ENCODE measurements around the gene MOB4. TPM values are rescaled to one million over a fixed set of nuclear protein-coding genes. Genes with fewer than 3 reads are reported as not detected.

MOB4 gene
- total and polyA plus RNA-seq, 10 of the 15 experiments (the other 5 are each of a cell fraction or from before 2014, with no cell fraction given) = 13.5 to 44.2 (median 32.4) TPM

DNA sequence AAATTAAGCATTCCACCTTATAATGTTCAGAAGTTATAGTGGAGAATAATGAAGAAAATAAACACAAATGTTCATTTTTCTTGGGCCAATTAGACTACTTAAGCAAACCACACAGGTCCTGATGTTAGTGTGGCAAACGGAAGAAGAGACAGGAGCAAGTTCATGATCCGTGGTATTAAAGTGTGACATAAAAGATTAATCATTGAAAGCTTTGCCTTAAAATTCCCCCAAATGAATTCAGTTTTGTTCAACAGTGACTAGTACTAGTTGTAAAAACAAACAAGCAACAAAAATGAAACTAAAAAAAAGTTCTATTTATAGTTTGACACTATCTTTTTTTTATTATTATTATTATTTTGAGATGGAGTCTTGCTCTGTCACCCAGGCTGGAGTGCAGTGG is 85.9 kb downstream of the MOB4 start:
- Histone ChIP-seq H4K20me1 (ENCODE audit: control insufficient read depth, insufficient read depth) (no peaks in the 10 kb centered on the region), H3K36me3 (ENCODE audit: control insufficient read depth in 2 of 2, insufficient read depth in 2 of 2, low read length in 1 of 2) (no peaks in the 10 kb centered on the region), H3K27ac (ENCODE audit: control insufficient read depth, insufficient read depth) (no peak overlapping the region), H3K4me2 (ENCODE audit: control insufficient read depth, insufficient read depth) (no peak overlapping the region), H3K9ac (ENCODE audit: control insufficient read depth, insufficient read depth, low read length) (no peak overlapping the region), H3K9me3 (replicated peaks; ENCODE audit: control insufficient read depth, insufficient read depth, low read length) (no peaks in the 10 kb centered on the region; the same call in 2 of the 3 replicates), H2AFZ (ENCODE audit: control insufficient read depth, low read depth, low read length) (no peak overlapping the region), H3K79me2 (ENCODE audit: control insufficient read depth, insufficient read depth, low read length) (no peaks in the 10 kb centered on the region), H3K4me1 (ENCODE audit: control insufficient read depth, insufficient read depth, low read length) (peaks cover 15% of the 10 kb centered on the region), H3K27me3 (replicated peaks in 1 of 2; ENCODE audit: control insufficient read depth in 2 of 2, insufficient read depth in 2 of 2, low read length in 1 of 2) (no peaks in the 10 kb centered on the region), H3K4me3 (no peak overlapping the region)
- WGBS (ENCODE audit: insufficient coverage, insufficient replicate concordance, low lambda C conversion rate, missing lambda C conversion rate) = 55% methylated on average over 2 of the region's 2 CpGs
- no peak for FAIRE-seq
- CTCF ChIA-PET = interaction anchor here (0.9 kb wide), 1 partner anchor 11 kb away, joined by 3 read pairs; no protein-coding TSS in a partner anchor
- intact Hi-C loops (cut with micrococcal nuclease; ENCODE audit: unreplicated experiment) (loop anchor here (5.0 kb wide), 2 partner anchors 104 to 106 kb away; partner anchors contain the start of genes HSPD1 and MARS2), in situ Hi-C loops (cut with MboI) (no loop called here)
- SMC1A ChIA-PET (ENCODE audit: uncharacterized antibody, unreplicated experiment) = interaction anchor here (0.6 to 1.7 kb wide), 11 partner anchors 9 to 202 kb away, joined by 3 to 4 read pairs (median 3); partner anchors contain the start of gene MARS2
- peak; percentile 11; the same call in 2 of the 3 replicates for ATAC-seq
- no peak for DNase-seq (ENCODE audit: low read depth, low spot score)
- no TSS peak for BruUV-seq (replicated peaks)
- TF ChIP-seq MTA2 (IDR thresholded peaks at IDR 0.05; ENCODE audit: low read depth) = 0 out of 2 replicates have a peak, but pooled peaks have one; percentile 29
- no peak for TF ChIP-seq EP300 (IDR thresholded peaks at IDR 0.05; ENCODE audit: borderline replicate concordance in 1 of 2, control insufficient read depth in 1 of 2, low read depth in 2 of 2, low read length in 2 of 2)
- POLR2A ChIA-PET = interaction anchor here (1.0 kb wide), 1 partner anchor 86 kb away, joined by 3 read pairs; the partner anchor contains the start of gene MOB4
- RAD21 ChIA-PET (ENCODE audit: unreplicated experiment) = interaction anchor here (1.0 to 1.5 kb wide), 2 partner anchors 85 to 105 kb away, joined by 4 to 5 read pairs; no protein-coding TSS in a partner anchor

Small RNAs within 50 kb of the gene (small RNA-seq; reads per million reads assigned to genes)
- gene AC020550.1 = not detected

Other genes starting within 250 kb of the MOB4 start
- gene ANKRD44, start 205.3 kb upstream of the MOB4 start, total RNA-seq (2014; rRNA removed) = 63.7 and 65.1 TPM in 2 replicates
- 62.5 and 68.9 TPM in 2 replicates for gene ANKRD44, start 205.3 kb upstream of the MOB4 start, total RNA-seq (2014; rRNA removed; fragmentation: Illumina TruSeq; extraction: Trizol)
- 93.8 and 96.3 TPM in 2 replicates for gene ANKRD44, start 205.3 kb upstream of the MOB4 start, total RNA-seq (2021)
- gene ANKRD44, start 205.3 kb upstream of the MOB4 start, polyA plus RNA-seq (2011; rRNA removed) = 96.4 and 99.1 TPM in 2 replicates
- gene ANKRD44, start 205.3 kb upstream of the MOB4 start, polyA plus RNA-seq (2014; fragmentation: Illumina TruSeq; extraction: Trizol) = 88.5 and 110 TPM in 2 replicates
- gene ANKRD44, start 205.3 kb upstream of the MOB4 start, polyA plus RNA-seq (2014; fragmentation: Nextera tagmentation; extraction: Ambion mirVana) = 10 to 100 TPM; 19.1 to 29.1 TPM
- gene ANKRD44, start 205.3 kb upstream of the MOB4 start, polyA plus RNA-seq (2014; rRNA removed) = 41.8 and 56.8 TPM in 2 replicates
- 10 to 100 TPM; 34.8 to 38.6 TPM for gene ANKRD44, start 205.3 kb upstream of the MOB4 start, polyA plus RNA-seq (2016; fragmentation: Nextera tagmentation; extraction: Ambion mirVana)
- 236 and 277 TPM in 2 replicates for gene SF3B1, start 81.0 kb upstream of the MOB4 start, total RNA-seq (2014; rRNA removed)
- gene SF3B1, start 81.0 kb upstream of the MOB4 start, total RNA-seq (2014; rRNA removed; fragmentation: Illumina TruSeq; extraction: Trizol) = 241 and 248 TPM in 2 replicates
- gene SF3B1, start 81.0 kb upstream of the MOB4 start, total RNA-seq (2021) = 262 and 263 TPM in 2 replicates
- 565 and 880 TPM in 2 replicates for gene SF3B1, start 81.0 kb upstream of the MOB4 start, polyA plus RNA-seq (2011; rRNA removed)
- 324 and 460 TPM in 2 replicates for gene SF3B1, start 81.0 kb upstream of the MOB4 start, polyA plus RNA-seq (2014; fragmentation: Illumina TruSeq; extraction: Trizol)
- gene SF3B1, start 81.0 kb upstream of the MOB4 start, polyA plus RNA-seq (2014; fragmentation: Nextera tagmentation; extraction: Ambion mirVana) = 100 to 1,000 TPM; 163 to 170 TPM
- 150 and 191 TPM in 2 replicates for gene SF3B1, start 81.0 kb upstream of the MOB4 start, polyA plus RNA-seq (2014; rRNA removed)
- 100 to 1,000 TPM; 232 to 246 TPM for gene SF3B1, start 81.0 kb upstream of the MOB4 start, polyA plus RNA-seq (2016; fragmentation: Nextera tagmentation; extraction: Ambion mirVana)
- gene COQ10B, start 62.5 kb upstream of the MOB4 start, total RNA-seq (2014; rRNA removed) = 14.5 and 17.3 TPM in 2 replicates
- gene COQ10B, start 62.5 kb upstream of the MOB4 start, total RNA-seq (2014; rRNA removed; fragmentation: Illumina TruSeq; extraction: Trizol) = 16.9 and 18.2 TPM in 2 replicates
- gene COQ10B, start 62.5 kb upstream of the MOB4 start, total RNA-seq (2021) = 9.9 and 10.3 TPM in 2 replicates
- gene COQ10B, start 62.5 kb upstream of the MOB4 start, polyA plus RNA-seq (2011; rRNA removed) = 3.6 and 4.5 TPM in 2 replicates
- 13.2 and 18.9 TPM in 2 replicates for gene COQ10B, start 62.5 kb upstream of the MOB4 start, polyA plus RNA-seq (2014; fragmentation: Illumina TruSeq; extraction: Trizol)
- gene COQ10B, start 62.5 kb upstream of the MOB4 start, polyA plus RNA-seq (2014; fragmentation: Nextera tagmentation; extraction: Ambion mirVana) = 10 to 100 TPM in 1 of 2 experiments, 1 to 10 TPM in 1; 7.7 to 13.1 TPM
- 7.3 and 8.3 TPM in 2 replicates for gene COQ10B, start 62.5 kb upstream of the MOB4 start, polyA plus RNA-seq (2014; rRNA removed)
- gene COQ10B, start 62.5 kb upstream of the MOB4 start, polyA plus RNA-seq (2016; fragmentation: Nextera tagmentation; extraction: Ambion mirVana) = 10 to 100 TPM; 21.8 to 23.2 TPM
- gene HSPD1, start 16.2 kb upstream of the MOB4 start, total RNA-seq (2014; rRNA removed) = 345 and 394 TPM in 2 replicates
- gene HSPD1, start 16.2 kb upstream of the MOB4 start, total RNA-seq (2014; rRNA removed; fragmentation: Illumina TruSeq; extraction: Trizol) = 701 and 730 TPM in 2 replicates
- 578 and 595 TPM in 2 replicates for gene HSPD1, start 16.2 kb upstream of the MOB4 start, total RNA-seq (2021)
- 529 and 804 TPM in 2 replicates for gene HSPD1, start 16.2 kb upstream of the MOB4 start, polyA plus RNA-seq (2011; rRNA removed)
- gene HSPD1, start 16.2 kb upstream of the MOB4 start, polyA plus RNA-seq (2014; fragmentation: Illumina TruSeq; extraction: Trizol) = 812 and 992 TPM in 2 replicates
- 100 to 1,000 TPM; 659 to 997 TPM for gene HSPD1, start 16.2 kb upstream of the MOB4 start, polyA plus RNA-seq (2014; fragmentation: Nextera tagmentation; extraction: Ambion mirVana)
- gene HSPD1, start 16.2 kb upstream of the MOB4 start, polyA plus RNA-seq (2014; rRNA removed) = 430 and 462 TPM in 2 replicates
- 1,000 to 10,000 TPM; 1,157 to 1,169 TPM for gene HSPD1, start 16.2 kb upstream of the MOB4 start, polyA plus RNA-seq (2016; fragmentation: Nextera tagmentation; extraction: Ambion mirVana)
- 210 and 211 TPM in 2 replicates for gene HSPE1, start 15.7 kb upstream of the MOB4 start, total RNA-seq (2014; rRNA removed)
- gene HSPE1, start 15.7 kb upstream of the MOB4 start, total RNA-seq (2014; rRNA removed; fragmentation: Illumina TruSeq; extraction: Trizol) = 421 and 442 TPM in 2 replicates
- 174 and 180 TPM in 2 replicates for gene HSPE1, start 15.7 kb upstream of the MOB4 start, total RNA-seq (2021)
- gene HSPE1, start 15.7 kb upstream of the MOB4 start, polyA plus RNA-seq (2011; rRNA removed) = 259 and 411 TPM in 2 replicates
- gene HSPE1, start 15.7 kb upstream of the MOB4 start, polyA plus RNA-seq (2014; fragmentation: Illumina TruSeq; extraction: Trizol) = 498 and 661 TPM in 2 replicates
- 100 to 1,000 TPM; 872 to 988 TPM for gene HSPE1, start 15.7 kb upstream of the MOB4 start, polyA plus RNA-seq (2014; fragmentation: Nextera tagmentation; extraction: Ambion mirVana)
- gene HSPE1, start 15.7 kb upstream of the MOB4 start, polyA plus RNA-seq (2014; rRNA removed) = 488 and 513 TPM in 2 replicates
- gene HSPE1, start 15.7 kb upstream of the MOB4 start, polyA plus RNA-seq (2016; fragmentation: Nextera tagmentation; extraction: Ambion mirVana) = 1,000 to 10,000 TPM; 1,051 to 1,096 TPM
- not detected in 2 replicates for gene RFTN2, start 159.5 kb downstream of the MOB4 start, total RNA-seq (2014; rRNA removed)
- not detected in 2 replicates for gene RFTN2, start 159.5 kb downstream of the MOB4 start, total RNA-seq (2014; rRNA removed; fragmentation: Illumina TruSeq; extraction: Trizol)
- not detected in 2 replicates for gene RFTN2, start 159.5 kb downstream of the MOB4 start, total RNA-seq (2021)
- not detected in 2 replicates for gene RFTN2, start 159.5 kb downstream of the MOB4 start, polyA plus RNA-seq (2011; rRNA removed)
- gene RFTN2, start 159.5 kb downstream of the MOB4 start, polyA plus RNA-seq (2014; fragmentation: Illumina TruSeq; extraction: Trizol) = not detected in 2 replicates
- not detected for gene RFTN2, start 159.5 kb downstream of the MOB4 start, polyA plus RNA-seq (2014; fragmentation: Nextera tagmentation; extraction: Ambion mirVana)
- gene RFTN2, start 159.5 kb downstream of the MOB4 start, polyA plus RNA-seq (2014; rRNA removed) = not detected in 2 replicates
- gene RFTN2, start 159.5 kb downstream of the MOB4 start, polyA plus RNA-seq (2016; fragmentation: Nextera tagmentation; extraction: Ambion mirVana) = under 1 TPM; 0.09 to 0.23 TPM
- gene MARS2, start 189.3 kb downstream of the MOB4 start, total RNA-seq (2014; rRNA removed) = 22.5 and 22.9 TPM in 2 replicates
- 13.9 and 14.1 TPM in 2 replicates for gene MARS2, start 189.3 kb downstream of the MOB4 start, total RNA-seq (2014; rRNA removed; fragmentation: Illumina TruSeq; extraction: Trizol)
- gene MARS2, start 189.3 kb downstream of the MOB4 start, total RNA-seq (2021) = 21.7 and 22.7 TPM in 2 replicates
- gene MARS2, start 189.3 kb downstream of the MOB4 start, polyA plus RNA-seq (2011; rRNA removed) = 9.1 and 14.4 TPM in 2 replicates
- 20.1 and 21.5 TPM in 2 replicates for gene MARS2, start 189.3 kb downstream of the MOB4 start, polyA plus RNA-seq (2014; fragmentation: Illumina TruSeq; extraction: Trizol)
- 1 to 10 TPM; 4.0 to 6.9 TPM for gene MARS2, start 189.3 kb downstream of the MOB4 start, polyA plus RNA-seq (2014; fragmentation: Nextera tagmentation; extraction: Ambion mirVana)
- gene MARS2, start 189.3 kb downstream of the MOB4 start, polyA plus RNA-seq (2014; rRNA removed) = 18.0 and 18.2 TPM in 2 replicates
- 10 to 100 TPM; 19.0 to 22.4 TPM for gene MARS2, start 189.3 kb downstream of the MOB4 start, polyA plus RNA-seq (2016; fragmentation: Nextera tagmentation; extraction: Ambion mirVana)